Measurements from ENCODE around the gene RCOR3.

DNA sequence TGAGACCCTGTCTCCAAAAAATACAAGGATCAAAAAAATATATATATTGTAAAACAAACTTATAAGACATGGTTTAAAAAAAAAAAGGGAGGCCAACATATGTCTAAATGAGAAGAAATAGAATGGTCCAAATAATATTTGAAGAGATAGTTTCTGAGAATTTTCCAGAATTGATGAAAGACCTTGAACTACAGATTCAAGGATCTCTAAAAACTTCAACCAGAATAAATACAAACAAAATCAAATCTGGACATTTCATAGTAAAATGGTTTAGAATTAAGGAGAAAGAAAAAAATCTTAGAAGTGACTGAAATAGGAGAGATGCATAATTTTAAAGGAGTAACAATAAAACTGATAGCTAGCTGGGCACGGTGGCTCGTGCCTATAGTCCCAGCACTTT is 45.5 kb upstream of the RCOR3 start:
- TF ChIP-seq TAF1 (IDR thresholded peaks at IDR 0.05; ENCODE audit: borderline replicate concordance, low read depth, low read length) (no peak), POLR2A (IDR thresholded peaks at IDR 0.05; ENCODE audit: low read depth, low read length) (no peak)
